Sigmoid colon (tissue), 4 donors: ENCODE measurements around the gene POSTN.

Experiments used
- CTCF ChIP-seq, 4 experiments: fragments of 450-650 bp in 3 of 4; fragments of 200-600 bp in 1 of 4; IDR thresholded peaks; one replicate each; pipeline ENCODE4 v1.5.1; 2016 to 2019; ENCODE audit warnings: antibody characterized with exemption in 4 of 4, mild to moderate bottlenecking in 3 of 4, moderate library complexity in 2 of 4
- POLR2A ChIP-seq, 2 donors: fragments of 450-650 bp; IDR thresholded peaks; one replicate each; pipeline ENCODE4 v1.6.1; 2016; ENCODE audit warnings: antibody characterized with exemption in 2 of 2, mild to moderate bottlenecking in 2 of 2, moderate library complexity in 2 of 2
- POLR2AphosphoS5 ChIP-seq, 4 donors: sonication (generic); formaldehyde crosslinking; IDR thresholded peaks; one replicate each; pipeline ENCODE4 v1.6.1; 2017; ENCODE audit warnings: antibody characterized with exemption in 4 of 4

GRCh38 chr13:37599519-37599918, 951 bp upstream of the POSTN start:
- no peak for TF ChIP-seq CTCF (IDR thresholded peaks at IDR 0.05)
- no peak for TF ChIP-seq POLR2A (IDR thresholded peaks at IDR 0.05)
- TF ChIP-seq POLR2AphosphoS5 (IDR thresholded peaks at IDR 0.05), result no peak
